Ishikawa (cell line): Measurements from ENCODE around the gene SLC25A19.

Experiments used
- CEBPB ChIP-seq: IDR thresholded peaks from 2 replicates; pipeline ENCODE4 v1.6.1; 2012
- CREB1 ChIP-seq: IDR thresholded peaks from 2 replicates; pipeline ENCODE4 v1.6.1; 2012; ENCODE audit warnings: low read depth
- EGR1 ChIP-seq: IDR thresholded peaks from 2 replicates; pipeline ENCODE4 v1.6.1; 2012
- EP300 ChIP-seq: IDR thresholded peaks from 2 replicates; pipeline ENCODE4 v1.6.1; 2012; ENCODE audit warnings: borderline replicate concordance
- FOXM1 ChIP-seq: IDR thresholded peaks from 2 replicates; pipeline ENCODE4 v1.6.1; 2012; ENCODE audit warnings: low read depth, borderline replicate concordance
- MAX ChIP-seq: IDR thresholded peaks from 2 replicates; pipeline ENCODE4 v1.6.1; 2012
- NFIC ChIP-seq: IDR thresholded peaks from 2 replicates; pipeline ENCODE4 v1.6.1; 2012
- RAD21 ChIP-seq: IDR thresholded peaks from 2 replicates; pipeline ENCODE4 v1.6.1; 2012; ENCODE audit warnings: low read depth
- REST ChIP-seq: IDR thresholded peaks from 2 replicates; pipeline ENCODE4 v1.6.1; 2012; ENCODE audit warnings: low read depth, mild to moderate bottlenecking
- TEAD4 ChIP-seq: IDR thresholded peaks from 2 replicates; pipeline ENCODE4 v1.6.1; 2012
- USF1 ChIP-seq: IDR thresholded peaks from 2 replicates; pipeline ENCODE4 v1.6.1; 2012
- YY1 ChIP-seq: IDR thresholded peaks from 2 replicates; pipeline ENCODE4 v1.6.1; 2012; ENCODE audit warnings: low read depth
- ZBTB7A ChIP-seq: IDR thresholded peaks from 2 replicates; pipeline ENCODE4 v1.6.1; 2012; ENCODE audit warnings: low read depth

Gene SLC25A19

GRCh38 chr17:75240394-75241142, 48.7 kb downstream of the SLC25A19 start:
- TF ChIP-seq CREB1 (no peak), RAD21 (peak; percentile 44; the same call in 1 of the 2 replicates), USF1 (peak; percentile 80), TEAD4 (0 out of 2 replicates have a peak, but pooled peaks have one; percentile 5)

- TF ChIP-seq FOXM1 (no peak), YY1 (no peak), EGR1 (no peak), RAD21 (no peak), CEBPB (no peak), MAX (no peak)
Measured at GRCh38 chr17:75239778-75240393, 49.3 kb downstream of the SLC25A19 start.

- TF ChIP-seq CEBPB (no peak), EGR1 (no peak), FOXM1 (no peak), TEAD4 (no peak), REST (no peak), ZBTB7A (no peak), EP300 (no peak), CREB1 (no peak), MAX (no peak)
Measured at GRCh38 chr17:75239214-75239613, 50.0 kb downstream of the SLC25A19 start.

- TF ChIP-seq NFIC (no peak), RAD21 (peak; percentile 44; the same call in 1 of the 2 replicates)
Measured at GRCh38 chr17:75238684-75239191, 50.5 kb downstream of the SLC25A19 start.

GRCh38 chr17:75238020-75238580, 51.1 kb downstream of the SLC25A19 start:
- TF ChIP-seq TEAD4: no peak
- TF ChIP-seq NFIC: no peak
- TF ChIP-seq MAX: no peak
- TF ChIP-seq USF1: no peak

GRCh38 chr17:75237100-75238014, 51.9 kb downstream of the SLC25A19 start:
- TF ChIP-seq NFIC (no peak), CEBPB (no peak), TEAD4 (no peak)

- TF ChIP-seq TEAD4 (no peak), EP300 (no peak), RAD21 (no peak)
Measured at GRCh38 chr17:75232786-75233185, 56.4 kb downstream of the SLC25A19 start.
